GM12873 (cell line): ENCODE measurements around the gene EXD2.

Experiments
- TF ChIP-seq, protein P1 (sequence below): IDR thresholded peaks from 2 replicates; pipeline ENCODE4 v1.5.1; 2012; ENCODE audit warnings: low read depth, mild to moderate bottlenecking, moderate library complexity, low read length, control low read depth; ENCODE audit not compliant: insufficient read depth; ENCODE audit errors: missing control alignments

The EXD2 gene

DNA sequence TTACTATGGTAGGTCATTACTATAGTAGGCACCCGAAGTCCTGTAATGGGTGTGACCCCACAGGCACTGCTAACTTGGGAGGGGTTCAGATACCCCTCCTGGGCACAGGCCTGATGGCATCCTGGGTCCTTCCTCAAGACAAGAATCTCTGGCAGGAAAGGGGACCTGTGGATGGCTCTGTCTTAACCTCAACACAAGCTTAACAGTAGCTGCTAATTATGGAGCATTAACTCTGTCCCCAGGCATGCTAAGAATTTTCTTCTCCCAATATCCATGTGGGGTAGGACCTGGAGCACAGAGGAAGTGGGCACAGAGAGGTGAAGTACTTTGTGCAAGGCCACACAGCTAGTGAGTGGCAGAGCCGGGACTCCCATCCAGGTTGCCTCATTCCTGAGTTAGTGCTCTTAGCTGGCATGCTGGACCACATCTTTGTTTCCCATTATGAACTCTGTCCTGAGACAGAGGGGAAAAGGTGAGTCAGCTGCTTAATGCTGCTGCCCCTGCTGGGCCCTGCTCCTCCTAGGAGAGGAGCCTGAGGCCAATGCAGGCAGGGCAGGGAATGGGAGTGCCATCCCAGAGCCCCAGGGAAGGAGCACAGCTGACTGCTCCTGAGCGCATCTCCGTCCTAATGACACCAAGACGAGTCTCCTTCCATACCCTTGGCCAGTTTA lies 100.7 kb downstream of the EXD2 start:
- TF ChIP-seq, protein P1, sequence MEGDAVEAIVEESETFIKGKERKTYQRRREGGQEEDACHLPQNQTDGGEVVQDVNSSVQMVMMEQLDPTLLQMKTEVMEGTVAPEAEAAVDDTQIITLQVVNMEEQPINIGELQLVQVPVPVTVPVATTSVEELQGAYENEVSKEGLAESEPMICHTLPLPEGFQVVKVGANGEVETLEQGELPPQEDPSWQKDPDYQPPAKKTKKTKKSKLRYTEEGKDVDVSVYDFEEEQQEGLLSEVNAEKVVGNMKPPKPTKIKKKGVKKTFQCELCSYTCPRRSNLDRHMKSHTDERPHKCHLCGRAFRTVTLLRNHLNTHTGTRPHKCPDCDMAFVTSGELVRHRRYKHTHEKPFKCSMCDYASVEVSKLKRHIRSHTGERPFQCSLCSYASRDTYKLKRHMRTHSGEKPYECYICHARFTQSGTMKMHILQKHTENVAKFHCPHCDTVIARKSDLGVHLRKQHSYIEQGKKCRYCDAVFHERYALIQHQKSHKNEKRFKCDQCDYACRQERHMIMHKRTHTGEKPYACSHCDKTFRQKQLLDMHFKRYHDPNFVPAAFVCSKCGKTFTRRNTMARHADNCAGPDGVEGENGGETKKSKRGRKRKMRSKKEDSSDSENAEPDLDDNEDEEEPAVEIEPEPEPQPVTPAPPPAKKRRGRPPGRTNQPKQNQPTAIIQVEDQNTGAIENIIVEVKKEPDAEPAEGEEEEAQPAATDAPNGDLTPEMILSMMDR = no peak
